GM12892 (cell line): ENCODE results near the gene PLEKHD1.

Experiments
- POLR2A ChIP-seq: IDR thresholded peaks from 2 replicates; pipeline ENCODE4 v1.6.1; 2011; ENCODE audit warnings: low read depth, low read length, control low read depth
- POLR2AphosphoS5 ChIP-seq: IDR thresholded peaks from 2 replicates; pipeline ENCODE4 v1.6.1; 2011; ENCODE audit warnings: low read depth, low read length, control low read depth
- TAF1 ChIP-seq: IDR thresholded peaks from 2 replicates; pipeline ENCODE4 v1.6.1; 2011; ENCODE audit warnings: low read depth, mild to moderate bottlenecking, control low read depth, low read length, borderline replicate concordance

DNA sequence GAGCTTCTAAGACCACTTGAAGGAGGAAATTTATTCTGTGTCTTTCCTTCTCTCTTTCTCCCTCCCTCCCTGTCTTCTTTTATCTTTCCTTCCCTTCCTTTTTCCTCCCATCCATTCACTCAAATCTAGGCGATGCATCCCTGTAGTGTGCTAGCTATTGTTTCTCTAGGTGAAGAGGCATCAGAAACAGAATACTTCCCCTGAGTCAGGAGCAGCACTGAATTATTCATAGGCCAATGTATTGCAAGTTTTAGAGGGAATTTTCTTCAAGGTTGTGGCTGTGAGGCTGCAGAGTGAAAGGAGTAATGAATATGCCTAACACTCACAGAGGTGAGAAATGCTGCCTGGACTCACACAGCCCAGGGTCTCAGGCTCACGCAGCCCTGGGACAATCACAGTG, 67.0 kb downstream of the PLEKHD1 start:
- TF ChIP-seq POLR2A = no peak
- TF ChIP-seq POLR2AphosphoS5 = no peak
- no peak for TF ChIP-seq TAF1
